HPDE6-E6E7 (cell line): Measurements from ENCODE around the gene RAG2.

Experiments
- DNase-seq: peaks from one replicate; pipeline ENCODE4 v3.0.0; 2011; ENCODE audit warnings: missing footprints; ENCODE audit errors: extremely low spot score

The RAG2 gene

GRCh38 chr11:36598051-36598450 lies at the start of gene RAG2:
Gene RAG2, minus strand, starts transcription at chr11:36598236. Its CDS starts 4,068 bp downstream, at chr11:36594168.
- no peak for DNase-seq

- DNase-seq, result no peak
These were observed 40.5 kb upstream of the RAG2 start for GRCh38 chr11:36638556-36638955.

- no peak for DNase-seq
These were observed 37.2 kb upstream of the RAG2 start for GRCh38 chr11:36635066-36635862.

DNA sequence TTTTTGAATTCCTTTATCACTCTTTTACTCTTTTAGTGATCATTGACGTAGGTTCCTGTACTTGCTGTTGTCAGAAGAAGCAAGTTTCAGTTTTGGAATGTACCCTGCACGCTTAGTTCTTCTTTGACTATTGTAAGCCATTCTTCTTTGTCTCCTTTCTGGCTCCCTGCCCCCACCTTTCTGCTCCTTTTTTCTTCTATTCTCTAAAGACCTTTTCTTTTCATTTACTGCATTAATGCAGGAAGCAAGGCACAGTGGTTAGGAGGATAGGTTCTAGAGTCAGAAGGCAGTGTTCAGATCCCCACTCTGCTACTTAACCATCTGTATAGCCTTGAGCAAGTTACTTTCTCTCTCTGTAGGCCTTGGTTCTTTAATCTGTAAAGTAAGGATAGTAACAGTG lies 33.7 kb upstream of the RAG2 start:
- DNase-seq, result no peak

DNA sequence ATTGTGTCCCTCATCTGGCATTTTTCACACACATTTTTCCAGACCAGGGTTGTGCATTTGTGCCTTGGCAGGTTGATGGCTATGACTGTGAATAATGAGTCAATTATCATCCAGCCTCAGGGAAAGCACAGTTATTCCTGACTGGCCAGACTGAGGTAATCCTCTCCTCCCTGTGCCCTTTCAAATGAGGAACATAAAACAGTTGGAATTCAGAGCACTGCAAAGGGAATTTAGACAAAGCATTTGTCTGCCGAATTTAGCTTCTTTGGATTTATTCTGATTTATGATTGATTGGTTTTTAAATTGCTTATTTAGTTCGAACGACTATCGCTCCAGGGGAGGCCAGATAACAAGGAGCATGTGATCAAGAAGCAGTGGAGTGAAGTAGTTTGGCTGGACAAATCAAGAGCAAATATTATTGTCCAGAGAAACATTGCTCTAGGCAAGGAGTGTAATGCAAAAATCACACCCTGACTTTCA lies 30.8 kb upstream of the RAG2 start:
- DNase-seq, result no peak

DNA sequence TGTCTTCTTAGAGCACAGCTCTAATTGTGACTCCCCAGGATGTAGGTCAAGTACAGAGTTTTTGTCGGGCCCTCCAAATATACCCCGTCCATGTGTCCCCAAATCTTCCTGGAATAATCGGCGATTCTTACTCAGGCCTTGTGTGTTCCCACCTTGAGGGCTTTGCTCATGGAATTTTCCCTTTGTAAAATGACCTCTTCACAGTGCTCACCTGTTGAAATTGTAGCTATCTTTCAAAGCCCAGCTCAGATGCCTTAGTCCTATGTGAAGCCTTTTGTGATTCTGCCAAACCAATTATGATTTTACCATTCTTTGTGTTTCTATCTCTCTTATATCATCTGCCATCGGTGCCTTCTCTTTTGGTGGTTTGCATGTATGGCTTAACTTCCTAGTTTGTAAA lies 30.1 kb upstream of the RAG2 start:
- DNase-seq, result no peak

GRCh38 chr11:36627471-36627870 lies 29.4 kb upstream of the RAG2 start:
- DNase-seq, result no peak

DNA sequence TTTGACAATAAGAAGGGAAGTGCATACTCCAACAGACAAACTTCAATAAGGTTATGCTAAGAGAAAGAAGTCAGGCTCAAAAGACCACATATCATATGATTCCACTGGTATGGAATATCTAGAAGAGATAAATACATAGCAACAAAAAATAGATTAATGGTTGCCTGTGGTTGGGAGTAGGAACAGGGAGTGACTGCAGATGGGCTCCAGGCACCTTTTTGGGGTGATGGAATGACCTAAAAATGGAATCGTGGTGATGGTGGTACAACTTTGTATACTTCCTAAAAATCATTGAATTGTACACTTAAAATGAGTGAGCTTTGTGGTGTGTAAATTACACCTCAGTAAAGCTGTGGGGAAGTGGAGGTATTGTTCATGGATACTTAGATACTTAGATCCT lies 29.0 kb upstream of the RAG2 start:
- no peak for DNase-seq

DNA sequence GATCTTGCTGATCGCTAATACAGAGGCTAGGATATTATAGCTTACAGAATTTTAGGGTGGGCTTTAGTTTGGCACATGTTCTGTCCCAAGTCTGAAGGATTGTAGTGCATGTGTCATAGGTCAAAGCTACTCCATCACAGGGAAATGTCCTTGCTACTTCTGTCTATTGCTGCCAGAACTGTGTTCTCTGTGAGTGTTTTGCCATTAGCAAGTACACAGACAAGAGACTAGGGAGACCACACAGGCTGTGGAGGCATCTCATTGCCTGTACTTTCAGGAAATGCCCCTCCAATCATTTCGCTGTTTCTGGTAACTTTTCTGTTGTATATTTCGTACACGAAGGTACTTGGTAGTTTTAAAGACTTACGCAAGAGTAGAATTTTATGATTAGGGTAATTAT lies 25.5 kb upstream of the RAG2 start:
- DNase-seq, result no peak

- DNase-seq, result no peak
These were observed 24.5 kb upstream of the RAG2 start for GRCh38 chr11:36622431-36623136.

GRCh38 chr11:36620246-36620645 lies 22.2 kb upstream of the RAG2 start:
- DNase-seq, result no peak

- DNase-seq, result no peak
These were observed 21.5 kb upstream of the RAG2 start for GRCh38 chr11:36619502-36619901.

- no peak for DNase-seq
These were observed 20.5 kb upstream of the RAG2 start for GRCh38 chr11:36618363-36619047.

- DNase-seq, result no peak
These were observed 19.7 kb upstream of the RAG2 start for GRCh38 chr11:36617543-36618362.

- no peak for DNase-seq
These were observed 17.8 kb upstream of the RAG2 start for GRCh38 chr11:36615826-36616225.

GRCh38 chr11:36609383-36609782 lies 11.3 kb upstream of the RAG2 start:
- no peak for DNase-seq

DNA sequence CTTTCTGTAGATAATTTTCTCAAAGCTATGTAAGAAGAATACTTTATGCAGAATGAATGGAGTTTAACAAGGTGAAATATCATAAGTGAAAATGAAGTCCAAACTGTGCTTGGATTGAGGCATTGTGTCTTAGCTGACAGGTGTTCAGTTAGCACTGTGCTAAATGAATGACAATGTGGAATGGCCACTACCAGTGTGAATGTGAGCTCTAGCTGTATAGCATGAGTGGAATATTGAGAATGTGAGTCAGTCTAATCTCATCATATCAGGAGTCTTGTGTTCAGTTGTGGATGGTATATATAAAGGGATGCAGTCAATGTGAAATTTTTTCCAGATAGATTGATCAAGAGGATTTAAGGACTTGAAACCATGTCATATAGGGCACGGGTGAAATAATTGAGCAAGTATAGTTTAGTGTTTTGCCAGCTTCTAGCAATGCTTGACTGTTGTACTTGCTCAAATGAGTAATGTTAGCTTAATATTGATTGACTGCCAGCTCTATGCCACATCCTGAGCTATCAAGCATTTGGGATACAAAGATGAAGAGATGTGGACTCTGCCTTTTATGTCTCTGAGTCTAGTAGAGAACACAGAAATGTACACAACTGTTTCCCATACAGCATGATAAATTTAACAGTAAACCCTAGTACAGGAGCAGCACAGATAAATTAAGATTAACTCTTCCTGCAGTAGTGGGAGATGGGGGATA lies 10.6 kb upstream of the RAG2 start:
- no peak for DNase-seq

DNA sequence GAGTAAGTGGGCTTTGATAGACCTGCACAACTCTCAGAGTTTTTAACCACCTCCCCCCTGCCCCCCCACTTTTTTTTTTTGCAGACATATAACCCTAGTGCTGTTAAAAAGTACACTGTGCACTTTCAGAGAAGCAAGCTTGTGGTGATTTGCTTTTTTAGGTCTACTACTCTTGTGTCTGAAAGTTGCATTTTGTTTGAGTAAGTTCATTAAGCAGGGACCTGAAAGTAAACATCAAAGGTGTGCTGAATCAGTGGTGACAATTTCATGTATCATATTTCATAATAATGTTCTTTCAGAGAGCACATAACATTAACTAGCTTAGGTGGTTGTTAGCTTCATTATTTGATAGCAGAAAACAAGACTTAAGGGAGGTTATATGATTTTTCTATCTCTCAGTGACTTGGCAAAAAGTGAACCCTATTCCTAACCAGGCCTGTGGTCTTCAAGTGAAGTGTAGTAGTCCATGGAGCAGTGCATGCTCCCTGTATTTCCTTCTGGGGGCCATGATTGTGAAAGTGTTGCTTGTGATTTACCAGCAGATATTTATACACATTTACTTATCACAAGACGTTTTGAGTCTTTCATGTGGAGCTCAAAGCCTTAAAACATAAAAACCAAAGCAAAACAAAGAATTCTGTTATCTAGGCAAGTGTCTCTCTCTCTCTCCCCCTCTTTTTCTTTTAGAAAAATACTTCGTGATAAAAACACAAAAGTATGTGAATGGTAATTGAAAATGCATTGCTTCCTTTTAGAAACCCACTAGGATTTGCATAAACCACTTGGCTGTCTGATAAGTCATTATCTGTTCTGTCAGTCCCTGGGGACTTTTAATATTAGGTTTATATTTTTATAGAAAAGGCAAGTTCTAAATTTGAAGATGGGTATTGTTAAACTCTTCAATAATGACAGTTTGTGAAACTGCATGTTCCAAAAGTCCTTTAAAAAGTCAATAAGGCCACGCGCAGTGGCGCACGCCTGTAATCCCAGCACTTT lies 7.5 kb upstream of the RAG2 start:
- no peak for DNase-seq

DNA sequence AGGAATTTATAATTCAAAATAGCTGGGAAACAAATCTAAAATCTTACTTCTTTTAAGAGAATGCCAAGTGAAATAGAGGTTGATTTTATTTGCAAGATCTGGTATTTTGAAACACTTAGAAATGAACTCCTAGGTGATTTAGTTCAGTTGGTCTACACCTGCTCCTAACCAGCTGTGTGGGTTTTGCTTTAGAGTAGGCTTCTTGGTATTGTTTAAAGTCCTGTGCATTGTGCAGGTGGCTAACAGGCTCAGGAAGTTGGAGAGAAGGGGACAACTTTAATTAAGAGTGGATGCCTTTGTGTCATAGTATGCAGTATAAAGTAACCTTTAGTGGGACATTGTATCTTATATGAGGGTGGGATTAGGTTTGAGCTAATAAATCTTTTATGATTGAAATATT lies 4.1 kb upstream of the RAG2 start:
- no peak for DNase-seq

DNA sequence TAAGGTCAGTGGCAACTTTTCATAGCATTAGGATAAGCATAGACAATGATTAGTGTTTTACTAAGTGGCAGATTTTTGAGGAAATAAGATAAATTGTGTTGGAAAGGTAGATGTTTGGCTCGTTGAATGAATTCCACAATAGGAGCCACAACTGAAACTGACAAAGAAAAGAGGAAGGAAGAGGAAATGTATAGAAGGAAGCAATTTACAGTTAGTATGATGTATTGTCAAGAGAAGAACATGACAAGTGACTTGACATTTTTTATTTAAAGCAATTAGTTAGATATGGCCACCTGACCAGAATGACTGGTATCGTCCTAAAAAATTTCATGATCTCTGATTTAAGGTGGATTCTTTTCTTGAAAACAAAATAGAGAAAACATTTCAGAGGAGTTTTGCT lies 3.1 kb upstream of the RAG2 start:
- no peak for DNase-seq
